NT2/D1 (cell line): ENCODE measurements around the gene HBE1.
"Not testable (repeated sequence)": the region's sequence is repeated elsewhere in the genome, so short reads cannot be mapped to it uniquely, and the experiment has no call there.

Experiments
- DNase-seq: peaks from one replicate; pipeline ENCODE4 v3.0.0-alpha.2; 2011; ENCODE audit warnings: low read depth, low spot score
- H3K27me3 ChIP-seq: 2 replicates; pipeline ENCODE4 v1.6.0; 2011; ENCODE audit warnings: mild to moderate bottlenecking; ENCODE audit not compliant: insufficient read length, insufficient read depth
- H3K36me3 ChIP-seq: 2 replicates; pipeline ENCODE4 v1.6.1; 2011; ENCODE audit warnings: mild to moderate bottlenecking, low read length, mixed read lengths; ENCODE audit not compliant: insufficient read depth, insufficient read length
- H3K4me1 ChIP-seq: 2 replicates; pipeline ENCODE4 v1.5.1; 2011; ENCODE audit not compliant: insufficient read depth, insufficient read length
- H3K4me3 ChIP-seq: 2 replicates; pipeline ENCODE4 v1.5.1; 2011; ENCODE audit warnings: low read depth; ENCODE audit not compliant: insufficient read length
- H3K9ac ChIP-seq: 2 replicates; pipeline ENCODE4 v1.6.0; 2011; ENCODE audit warnings: low read depth; ENCODE audit not compliant: insufficient read length
- H3K9me3 ChIP-seq: 2 replicates; pipeline ENCODE4 v1.5.1; 2011; ENCODE audit warnings: mild to moderate bottlenecking, low read length; ENCODE audit not compliant: insufficient read depth
- SUZ12 ChIP-seq: IDR thresholded peaks from 2 replicates; pipeline ENCODE4 v1.6.1; 2011; ENCODE audit not compliant: insufficient read length, insufficient read depth; ENCODE audit errors: extremely low read depth
- YY1 ChIP-seq: IDR thresholded peaks from 2 replicates; pipeline ENCODE4 v1.6.1; 2011; ENCODE audit not compliant: insufficient read length, insufficient read depth
- ZNF274 ChIP-seq: IDR thresholded peaks from 2 replicates; pipeline ENCODE4 v1.6.1; 2011; ENCODE audit warnings: mild to moderate bottlenecking, low read depth, low read length

Gene HBE1

DNA sequence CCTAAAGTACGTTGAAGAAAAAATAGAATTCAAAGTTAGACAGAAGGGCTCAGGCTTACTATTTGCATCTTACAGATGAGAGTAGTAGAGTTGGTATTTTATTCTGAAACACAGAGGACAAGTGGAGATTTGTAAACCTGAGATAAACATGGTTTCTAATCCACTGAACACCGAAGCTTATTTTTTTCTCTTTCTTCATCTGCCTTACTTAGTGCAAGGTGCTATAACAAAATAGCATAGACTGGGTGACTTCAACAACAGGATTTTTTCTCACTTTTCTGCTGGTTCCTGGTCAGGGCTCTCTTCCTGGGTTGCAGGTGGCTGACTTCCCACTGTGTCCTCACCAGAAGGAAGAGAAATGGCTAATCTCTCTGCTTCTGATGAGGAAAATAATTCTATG is 18.0 kb downstream of the HBE1 start:
- no peak for DNase-seq
- Histone ChIP-seq H3K4me3 (no peak overlapping the region), H3K4me1 (no peaks in the 10 kb centered on the region), H3K27me3 (no peaks in the 10 kb centered on the region), H3K9ac (no peak overlapping the region), H3K36me3 (no peaks in the 10 kb centered on the region), H3K9me3 (no peaks in the 10 kb centered on the region)
- TF ChIP-seq SUZ12 (no peak), ZNF274 (no peak), YY1 (no peak)

DNA sequence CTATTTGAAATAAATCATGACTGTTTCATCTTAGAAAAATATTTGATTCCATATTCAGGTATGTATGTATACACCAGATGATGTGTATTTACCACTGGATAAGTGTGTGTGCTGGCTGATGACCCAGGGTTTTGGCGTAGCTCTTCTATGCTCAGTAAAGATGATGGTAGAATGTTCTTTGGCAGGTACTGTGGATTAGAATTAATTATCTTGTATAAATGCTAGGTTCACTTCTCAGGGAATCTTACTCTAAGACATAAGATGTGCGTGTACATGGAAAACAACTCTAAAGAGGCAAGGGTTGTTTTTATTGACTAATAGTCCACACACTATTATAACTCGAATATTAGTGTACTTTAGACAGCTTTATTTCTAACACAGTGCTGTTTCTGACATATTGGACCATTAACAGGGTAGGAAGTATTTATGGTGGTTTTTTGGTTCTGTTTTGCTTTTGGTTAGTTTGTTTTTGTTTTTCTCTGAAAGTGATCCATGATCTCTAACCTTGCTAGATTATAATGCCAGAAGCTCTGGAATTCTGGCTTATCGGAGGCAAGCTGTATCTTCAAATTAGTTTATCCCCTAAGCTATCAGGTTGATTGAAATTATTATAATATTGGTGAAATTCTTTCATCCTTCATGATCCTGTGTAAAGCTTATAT is 19.1 kb downstream of the HBE1 start:
- DNase-seq, result no peak
- Histone ChIP-seq H3K4me3 (no peak overlapping the region), H3K4me1 (no peaks in the 10 kb centered on the region), H3K36me3 (no peaks in the 10 kb centered on the region), H3K9ac (no peak overlapping the region), H3K9me3 (no peaks in the 10 kb centered on the region), H3K27me3 (no peaks in the 10 kb centered on the region)
- no peak for TF ChIP-seq YY1
- TF ChIP-seq SUZ12, result no peak
- TF ChIP-seq ZNF274, result no peak

DNA sequence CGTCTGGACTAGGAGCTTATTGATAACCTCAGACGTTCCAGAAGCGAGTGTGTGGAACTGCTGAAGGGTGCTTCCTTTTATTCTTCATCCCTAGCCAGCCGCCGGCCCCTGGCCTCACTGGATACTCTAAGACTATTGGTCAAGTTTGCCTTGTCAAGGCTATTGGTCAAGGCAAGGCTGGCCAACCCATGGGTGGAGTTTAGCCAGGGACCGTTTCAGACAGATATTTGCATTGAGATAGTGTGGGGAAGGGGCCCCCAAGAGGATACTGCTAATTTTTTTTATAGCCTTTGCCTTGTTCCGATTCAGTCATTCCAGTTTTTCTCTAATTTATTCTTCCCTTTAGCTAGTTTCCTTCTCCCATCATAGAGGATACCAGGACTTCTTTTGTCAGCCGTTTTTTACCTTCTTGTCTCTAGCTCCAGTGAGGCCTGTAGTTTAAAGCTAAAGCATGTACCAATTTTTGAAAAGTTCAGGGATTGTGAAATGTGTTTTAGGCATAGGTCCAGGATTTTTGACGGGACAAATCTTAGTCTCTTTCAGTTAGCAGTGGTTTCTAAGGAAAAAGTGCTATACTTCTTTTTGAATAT is 19.8 kb downstream of the HBE1 start, which contains the start of gene HBG1:
Gene HBG1, minus strand, starts transcription at position 51 of the 590 bp plus-strand sequence. CDS start 53 bp downstream, outside the sequence.
- DNase-seq, H3K4me1 ChIP-seq, H3K4me3 ChIP-seq, H3K9me3 ChIP-seq, H3K36me3 ChIP-seq, H3K27me3 ChIP-seq, H3K9ac ChIP-seq: not testable (repeated sequence)

DNA sequence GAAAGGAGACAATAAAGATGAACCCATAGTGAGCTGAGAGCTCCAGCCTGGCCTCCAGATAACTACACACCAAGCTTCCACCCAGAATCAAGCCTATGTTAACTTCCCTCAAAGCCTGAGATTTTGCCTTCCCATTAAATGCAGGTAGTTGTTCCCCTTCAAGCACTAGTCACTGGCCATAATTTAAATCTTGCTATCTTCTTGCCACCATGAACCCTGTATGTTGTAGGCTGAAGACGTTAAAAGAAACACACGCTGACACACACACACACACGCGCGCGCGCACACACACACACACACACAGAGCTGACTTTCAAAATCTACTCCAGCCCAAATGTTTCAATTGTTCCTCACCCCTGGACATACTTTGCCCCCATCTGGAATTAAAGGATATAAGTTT is 21.2 kb downstream of the HBE1 start:
- H3K9ac ChIP-seq, H3K27me3 ChIP-seq, DNase-seq, H3K9me3 ChIP-seq, H3K4me1 ChIP-seq, H3K36me3 ChIP-seq, H3K4me3 ChIP-seq: not testable (repeated sequence)

DNA sequence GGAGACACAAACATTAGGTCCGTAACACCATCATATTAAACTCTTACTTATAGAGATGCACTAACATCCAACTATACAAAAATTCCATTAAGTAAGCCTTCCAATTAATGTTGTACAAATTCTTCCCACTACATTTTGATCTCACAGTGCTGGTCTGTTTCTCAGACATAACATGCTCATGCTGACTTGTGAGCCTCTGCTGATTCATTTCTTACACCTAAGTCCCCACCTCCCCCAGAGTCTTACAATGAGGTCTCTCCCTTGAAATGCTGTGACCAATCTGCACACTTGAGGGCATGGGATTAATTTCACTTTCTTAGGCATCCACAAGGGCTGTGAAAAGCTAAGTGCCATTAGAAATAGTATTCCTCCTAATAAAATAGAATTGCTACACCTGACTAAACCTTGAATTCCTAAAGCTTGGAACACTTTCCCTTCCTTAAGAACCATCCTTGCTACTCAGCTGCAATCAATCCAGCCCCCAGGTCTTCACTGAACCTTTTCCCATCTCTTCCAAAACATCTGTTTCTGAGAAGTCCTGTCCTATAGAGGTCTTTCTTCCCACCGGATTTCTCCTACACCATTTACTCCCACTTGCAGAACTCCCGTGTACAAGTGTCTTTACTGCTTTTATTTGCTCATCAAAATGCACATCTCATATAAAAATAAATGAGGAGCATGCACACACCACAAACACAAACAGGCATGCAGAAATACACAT is 22.1 kb downstream of the HBE1 start:
- no peaks in the 10 kb centered on the region for H3K9me3 ChIP-seq
- no peaks in the 10 kb centered on the region for H3K27me3 ChIP-seq
- TF ChIP-seq YY1 (no peak), SUZ12 (no peak), ZNF274 (no peak)
- no peaks in the 10 kb centered on the region for H3K4me1 ChIP-seq
- no peak overlapping the region for H3K9ac ChIP-seq
- DNase-seq, result no peak
- H3K4me3 ChIP-seq, result no peak overlapping the region
- H3K36me3 ChIP-seq, result no peaks in the 10 kb centered on the region

DNA sequence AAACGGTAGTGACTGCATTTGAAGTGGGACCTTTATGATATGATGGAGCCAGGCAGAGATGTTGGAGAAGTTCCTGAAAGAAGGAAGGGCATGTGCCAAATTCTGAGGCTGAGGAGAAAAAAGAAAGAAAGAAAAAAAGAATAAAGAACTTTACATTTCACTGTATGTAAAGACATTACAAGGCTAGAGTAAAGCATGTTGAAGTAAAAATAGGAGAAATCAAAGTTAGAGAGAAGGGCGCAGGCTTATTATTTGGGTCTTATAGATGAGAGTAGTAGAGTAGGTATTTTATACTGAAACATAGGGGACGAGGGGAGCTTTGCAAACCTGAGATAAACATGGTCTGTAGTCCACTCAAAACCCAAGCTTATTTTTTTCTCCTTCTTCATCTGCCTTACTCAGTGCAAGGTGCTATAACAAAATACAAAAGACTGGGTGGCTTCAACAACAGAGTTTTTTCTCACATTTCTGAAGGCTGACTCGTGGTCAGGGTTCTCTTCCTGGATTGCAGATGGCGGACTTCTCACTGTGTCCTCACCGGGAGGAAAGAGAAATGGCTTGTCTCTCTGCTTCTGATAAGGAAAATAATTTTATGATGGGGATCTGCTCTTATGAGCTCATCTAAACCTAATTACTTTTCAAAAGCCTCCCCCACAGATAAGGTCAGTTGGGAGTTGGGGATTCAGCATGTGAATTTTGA is 22.8 kb downstream of the HBE1 start:
- Histone ChIP-seq H3K9me3 (no peaks in the 10 kb centered on the region), H3K4me1 (no peaks in the 10 kb centered on the region), H3K4me3 (no peak overlapping the region), H3K27me3 (no peaks in the 10 kb centered on the region), H3K9ac (no peak overlapping the region), H3K36me3 (no peaks in the 10 kb centered on the region)
- TF ChIP-seq ZNF274, result no peak
- no peak for TF ChIP-seq SUZ12
- TF ChIP-seq YY1, result no peak
- DNase-seq, result no peak

DNA sequence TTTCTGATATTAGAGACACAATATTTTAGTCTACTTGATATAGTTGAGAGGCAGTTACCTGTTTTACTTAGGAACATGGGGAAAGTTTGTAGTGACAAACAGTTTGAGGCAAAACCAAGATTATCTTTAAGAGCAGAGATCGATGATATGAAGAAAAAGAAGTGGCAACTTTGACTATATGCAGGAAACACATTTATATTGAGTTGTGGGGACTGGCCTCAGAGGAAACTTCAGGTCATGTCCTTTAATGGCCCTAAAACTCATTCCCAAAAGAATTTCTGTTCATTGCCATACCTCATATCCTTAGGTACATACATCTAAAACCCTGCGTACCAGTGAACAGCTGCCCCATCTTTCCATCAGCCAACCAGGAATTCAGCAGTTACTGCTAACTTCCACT is 24.6 kb downstream of the HBE1 start:
- Histone ChIP-seq H3K4me3 (no peak overlapping the region), H3K4me1 (no peaks in the 10 kb centered on the region), H3K27me3 (no peaks in the 10 kb centered on the region), H3K9me3 (no peaks in the 10 kb centered on the region), H3K36me3 (no peaks in the 10 kb centered on the region), H3K9ac (no peak overlapping the region)
- DNase-seq, result no peak
- TF ChIP-seq SUZ12, result no peak
- no peak for TF ChIP-seq YY1
- TF ChIP-seq ZNF274, result no peak
